Hematopoietic multipotent progenitor cell (in vitro differentiated cells): Measurements from ENCODE around the gene NUP50. TPM values are rescaled to one million over a fixed set of nuclear protein-coding genes. Genes with fewer than 3 reads are reported as not detected.

Experiments
- DNase-seq, 3 donors: peaks; one replicate each; pipeline ENCODE4 v3.0.0-alpha.2; 2011 to 2015; ENCODE audit warnings: low read depth in 2 of 3, low spot score in 2 of 3
- total RNA-seq: library from RNA; depleted of rRNA; stranded (reverse); fragments of >200 nt; gene quantifications from one replicate; pipeline ENCODE4 v1.2.3, GENCODE V29; 2012

Gene NUP50
- total RNA-seq, 1 donor = 47.7 TPM

DNA sequence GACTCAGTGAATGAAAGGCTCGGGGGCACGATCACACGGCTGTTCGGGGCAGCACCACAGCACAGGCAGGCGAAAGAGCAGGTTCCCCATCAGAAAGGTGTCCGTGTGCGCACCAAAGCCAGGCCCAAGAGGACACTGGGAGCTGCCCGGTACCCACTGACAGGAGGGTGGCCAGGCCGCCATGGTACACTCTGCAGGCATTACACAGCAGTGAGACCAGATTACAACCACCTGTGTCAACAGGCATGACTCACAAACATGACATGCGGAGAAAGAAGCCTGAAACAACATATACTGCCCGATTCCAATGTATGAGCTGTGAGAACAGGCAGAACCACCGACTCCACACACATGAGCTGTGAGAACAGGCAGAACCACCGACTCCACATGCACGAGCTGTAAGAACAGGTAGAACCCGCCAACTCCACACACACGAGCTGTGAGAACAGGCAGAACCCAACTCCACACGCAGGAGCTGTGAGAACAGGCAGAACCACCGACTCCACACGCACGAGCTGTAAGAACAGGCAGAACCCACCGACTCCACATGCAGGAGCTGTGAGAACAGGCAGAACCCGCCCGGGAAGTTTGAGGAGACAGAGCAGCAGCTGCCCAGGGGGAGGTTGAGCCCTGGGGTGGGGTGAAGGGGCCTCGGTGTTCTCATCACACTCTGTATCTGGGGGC is 44.4 kb downstream of the NUP50 start:
- no peak for DNase-seq

DNA sequence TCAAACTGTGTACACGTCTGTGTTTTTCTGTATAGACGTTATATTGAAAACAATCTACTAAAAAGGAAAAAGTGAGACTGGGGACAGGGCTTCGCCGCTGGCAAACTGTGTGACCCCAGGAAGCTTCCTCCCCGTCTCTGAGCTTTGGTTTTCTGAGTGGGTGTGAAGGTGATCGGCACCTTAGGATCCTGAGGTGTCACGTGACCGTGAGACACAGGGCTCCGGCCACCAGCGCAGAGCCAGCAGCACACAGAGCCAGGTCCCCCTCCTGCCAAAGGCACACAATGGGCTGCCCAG is 44.9 kb downstream of the NUP50 start:
- DNase-seq = no peak

DNA sequence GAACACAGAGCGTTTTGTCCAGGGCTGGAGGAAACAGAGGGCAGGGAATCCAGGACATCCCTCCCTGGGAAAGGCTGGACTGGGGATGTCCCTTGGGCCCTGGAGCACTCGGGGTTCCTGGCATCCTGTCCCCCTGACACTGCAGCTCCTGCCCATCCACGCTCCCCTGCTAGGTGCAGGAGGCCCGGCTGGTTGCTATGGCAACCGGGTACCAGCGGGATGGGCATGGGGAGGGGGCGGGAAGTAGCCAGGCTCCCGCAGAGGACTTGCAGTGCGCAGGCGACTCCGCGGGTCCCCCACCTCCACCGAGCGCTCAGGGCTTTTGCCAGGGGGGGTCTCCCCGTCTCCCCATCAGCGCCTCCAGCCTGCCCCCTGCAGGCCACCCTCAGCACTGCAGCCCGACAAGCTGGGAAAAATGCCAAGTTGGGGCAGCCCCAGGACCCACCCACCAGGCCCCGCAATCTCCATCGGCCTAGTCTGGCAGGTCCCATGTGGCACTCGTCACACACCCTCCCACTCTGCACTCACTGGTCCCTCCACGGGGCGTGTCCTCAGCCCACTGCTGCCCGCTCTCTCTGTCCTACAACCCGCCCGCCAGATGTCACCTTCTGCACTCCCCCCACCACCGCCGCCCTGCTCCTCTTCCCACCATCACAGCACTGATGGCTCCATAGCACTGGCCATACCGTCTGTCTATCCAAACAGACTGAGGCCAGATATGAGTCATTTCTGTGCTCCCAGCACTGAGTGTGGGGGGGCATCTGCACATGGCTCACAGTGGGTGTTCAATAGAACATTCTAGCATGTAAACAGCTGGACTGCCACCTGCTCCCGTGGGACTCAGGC is 45.5 kb downstream of the NUP50 start:
- peak in 1 of 3 donors; percentile 13 for DNase-seq

DNA sequence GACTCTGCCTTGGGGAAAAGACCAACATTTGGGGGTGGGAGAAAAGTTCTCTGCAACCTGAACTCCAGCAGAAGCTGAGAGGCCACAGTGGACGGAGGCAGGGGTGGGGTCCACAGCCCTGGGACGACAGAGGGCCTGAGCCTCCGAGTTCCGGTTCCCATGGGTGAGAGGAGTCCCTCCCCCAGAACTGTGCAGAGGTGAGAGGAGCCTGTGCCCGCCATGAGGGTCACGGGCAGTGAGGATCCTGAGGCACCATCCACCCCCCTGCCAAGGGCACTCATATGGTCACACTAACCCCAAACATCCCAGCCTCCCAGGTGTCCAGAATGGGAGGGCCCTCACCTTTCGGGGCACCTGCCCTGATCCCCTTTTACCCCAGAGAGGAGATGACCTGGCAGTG is 46.4 kb downstream of the NUP50 start:
- DNase-seq = no peak

DNA sequence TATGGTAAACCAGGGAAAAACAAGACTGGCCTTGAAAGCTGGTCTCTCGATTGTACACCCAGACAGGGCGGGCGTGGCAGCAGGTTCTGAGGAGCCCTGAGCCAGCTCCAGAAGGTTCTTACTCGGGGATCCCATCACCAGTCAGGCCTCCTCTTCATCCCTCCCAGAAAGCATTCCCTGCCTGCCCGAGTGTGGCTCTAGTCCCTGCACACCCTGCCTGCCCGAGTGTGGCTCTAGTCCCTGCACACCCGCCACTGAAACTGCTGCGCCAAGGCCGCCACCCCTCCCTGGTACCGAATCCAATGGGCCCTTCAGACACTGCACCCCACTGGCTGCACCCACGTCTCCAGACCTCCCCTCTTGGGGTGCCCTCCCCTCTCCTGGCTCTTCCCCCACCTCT is 46.9 kb downstream of the NUP50 start:
- no peak for DNase-seq

DNA sequence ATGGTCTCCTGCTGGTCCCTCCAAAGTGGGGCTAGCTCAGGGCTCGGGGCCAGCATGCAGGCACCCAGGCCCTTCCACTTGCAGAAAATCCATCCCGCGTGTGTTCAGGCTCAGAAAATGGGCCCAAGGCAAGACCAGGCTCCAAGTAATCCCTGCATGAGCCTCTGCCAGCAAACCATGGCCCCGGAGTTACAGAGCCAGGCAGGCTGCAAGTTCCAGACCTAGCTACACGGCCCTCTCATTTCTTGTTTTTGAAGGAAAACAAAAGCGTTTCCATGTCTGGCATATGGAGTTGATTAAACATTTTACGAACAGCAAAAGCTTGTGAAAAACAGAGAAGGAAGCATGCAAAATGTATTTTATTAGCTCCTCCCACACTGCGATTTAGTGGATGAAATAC is 47.3 kb downstream of the NUP50 start:
- DNase-seq = no peak

DNA sequence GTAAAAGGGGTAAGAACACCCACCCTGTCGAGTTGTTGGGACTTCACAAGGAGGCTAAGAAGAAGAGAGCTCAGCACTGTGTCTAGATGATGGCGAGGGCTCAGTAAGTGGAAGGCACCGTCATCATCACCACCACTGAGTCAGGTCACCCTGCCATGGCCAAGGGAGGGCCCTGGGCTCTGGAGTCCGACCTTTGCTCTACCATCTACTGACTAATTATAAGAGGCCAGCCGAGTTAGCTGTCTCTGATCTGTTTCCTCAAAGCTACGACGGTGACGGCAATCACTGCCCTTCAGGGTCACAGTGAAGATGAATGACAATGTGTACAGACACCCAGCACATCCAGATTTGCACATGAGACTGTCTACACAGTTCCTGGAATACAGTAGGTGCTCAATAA is 47.7 kb downstream of the NUP50 start:
- no peak for DNase-seq

DNA sequence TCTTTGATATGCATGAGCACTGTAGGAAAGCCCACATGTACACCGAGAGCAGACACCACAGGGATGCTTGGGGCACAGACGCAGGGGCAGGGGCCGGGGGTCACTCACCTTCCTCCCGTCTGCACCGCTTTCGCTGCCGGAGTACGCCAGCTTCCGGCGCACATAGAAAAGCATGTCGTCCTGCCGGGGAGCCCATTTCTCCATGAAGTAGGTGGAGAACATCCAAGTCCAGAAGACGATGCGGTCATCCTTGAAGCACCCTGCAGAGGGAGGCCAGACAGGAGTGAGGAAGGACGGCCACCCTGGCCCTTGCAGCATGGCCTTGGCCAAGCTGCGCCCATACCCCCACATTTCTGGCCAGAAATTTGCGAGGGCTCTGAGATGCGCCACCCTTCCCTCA is 48.1 kb downstream of the NUP50 start:
- no peak for DNase-seq

DNA sequence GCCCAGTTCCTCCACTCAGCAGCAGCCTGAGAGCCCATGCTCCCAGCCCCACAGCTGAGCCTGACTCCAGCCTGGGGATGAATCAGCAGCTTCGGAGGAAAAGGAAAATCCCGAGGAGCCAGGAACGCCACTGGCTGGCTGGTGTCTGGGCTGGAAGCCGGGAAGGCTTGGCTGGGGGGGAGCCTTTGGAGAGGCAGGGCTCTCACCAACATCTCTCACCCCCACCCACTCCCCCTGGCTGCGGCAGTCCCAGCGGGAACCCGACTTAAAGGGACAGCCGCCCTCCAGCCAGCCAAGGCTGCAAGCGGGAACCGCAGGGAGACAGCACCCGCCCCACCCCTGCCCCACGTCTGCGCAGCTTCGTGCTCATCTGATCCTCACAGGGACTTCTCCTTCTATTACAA is 48.6 kb downstream of the NUP50 start:
- DNase-seq = no peak

DNA sequence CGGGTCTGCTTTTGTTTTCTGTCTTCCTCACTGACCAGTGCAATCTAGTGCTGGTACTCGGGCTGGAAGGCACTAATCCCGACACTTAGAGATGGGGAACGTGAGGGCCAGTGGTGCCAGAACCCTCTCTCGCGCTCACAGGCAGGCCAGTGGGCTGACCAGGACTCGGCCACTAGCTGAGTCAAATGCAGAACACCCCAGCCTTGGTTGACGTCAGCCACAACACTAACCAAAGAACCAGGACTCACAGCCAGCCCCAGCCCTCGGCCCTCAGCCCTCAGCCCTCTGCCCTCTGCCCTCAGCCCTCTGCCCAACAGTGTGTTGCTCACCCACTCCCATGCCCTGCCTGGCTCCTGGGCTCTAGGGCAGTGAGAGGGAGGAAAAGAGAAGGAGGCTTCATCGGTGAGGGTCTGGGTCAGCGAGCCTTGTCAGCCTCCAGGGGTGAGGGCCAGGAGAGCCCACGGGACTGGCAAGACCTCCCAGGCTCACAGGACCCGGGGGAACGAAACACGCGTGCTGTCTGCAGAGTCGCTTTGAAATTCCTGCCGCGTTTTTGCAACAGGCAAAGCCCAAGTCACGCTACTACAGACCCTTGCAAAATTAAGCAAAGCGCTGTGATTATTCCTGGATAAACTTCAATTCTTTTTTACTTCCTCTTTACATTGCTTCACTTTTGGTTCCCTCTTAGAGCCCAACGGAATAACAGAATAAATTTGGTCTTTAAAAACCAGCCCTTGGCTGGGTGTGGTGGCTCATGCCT is 49.4 kb downstream of the NUP50 start:
- DNase-seq = peak in 1 of 3 donors; percentile 46

DNA sequence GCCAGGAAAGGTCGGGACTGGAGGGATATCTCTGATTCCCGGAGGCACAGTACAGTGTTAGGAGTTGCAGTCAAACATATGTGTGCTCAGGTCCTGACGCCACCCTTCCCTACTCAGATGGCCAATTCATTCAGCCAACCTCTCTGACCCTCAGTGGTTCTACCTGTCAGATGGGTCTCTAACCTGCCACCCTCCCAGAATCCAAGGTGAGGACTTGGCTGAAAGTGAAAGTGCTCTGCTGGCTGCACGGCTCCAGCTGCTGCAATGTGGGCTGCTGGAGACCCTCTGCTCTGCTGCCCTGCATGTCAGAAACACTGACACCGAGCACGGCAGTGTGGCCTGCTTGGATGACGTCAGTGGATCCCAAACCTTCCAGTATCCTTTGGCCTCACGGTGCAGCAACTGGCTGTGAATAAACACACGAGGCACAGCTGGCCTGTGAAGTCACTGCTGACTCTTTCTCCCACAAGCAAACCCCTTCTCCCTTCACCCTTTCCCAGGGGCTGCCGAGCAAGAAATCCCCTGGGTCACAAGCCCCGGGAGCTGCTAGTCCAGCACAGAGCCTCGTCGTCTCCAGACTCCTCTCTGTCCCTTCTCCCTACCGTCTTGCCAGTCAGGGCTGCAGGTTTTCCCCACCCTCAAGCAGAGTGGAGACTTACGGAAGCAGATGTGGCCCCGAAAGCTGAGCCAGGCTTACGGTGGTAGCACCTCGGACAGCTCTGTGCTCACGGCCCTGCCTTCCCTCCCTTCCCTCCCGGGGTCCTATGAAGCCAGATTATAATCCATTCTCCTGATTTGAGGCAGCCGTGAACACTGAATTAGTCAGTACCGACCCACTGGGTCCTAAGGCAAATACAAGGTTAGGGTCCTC is 52.6 kb downstream of the NUP50 start:
- DNase-seq = no peak

DNA sequence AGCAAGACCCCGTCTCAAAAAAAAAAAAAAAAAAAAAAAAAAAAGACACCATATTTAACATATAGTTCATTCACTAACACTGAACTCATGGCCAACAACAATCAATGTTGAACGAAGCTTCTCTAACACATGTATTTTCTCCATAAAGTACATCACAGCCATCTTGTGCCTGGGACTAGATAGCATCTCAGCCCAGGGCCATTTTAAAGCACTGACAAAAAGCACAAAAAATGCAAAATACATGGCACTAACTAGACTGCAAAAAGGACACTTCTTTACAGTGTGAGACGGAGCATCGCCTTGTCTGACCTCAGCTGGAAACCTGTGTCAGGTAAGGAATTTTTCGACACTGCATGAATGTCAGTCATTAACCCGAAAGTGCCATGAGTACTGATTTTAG is 53.6 kb downstream of the NUP50 start:
- no peak for DNase-seq

DNA sequence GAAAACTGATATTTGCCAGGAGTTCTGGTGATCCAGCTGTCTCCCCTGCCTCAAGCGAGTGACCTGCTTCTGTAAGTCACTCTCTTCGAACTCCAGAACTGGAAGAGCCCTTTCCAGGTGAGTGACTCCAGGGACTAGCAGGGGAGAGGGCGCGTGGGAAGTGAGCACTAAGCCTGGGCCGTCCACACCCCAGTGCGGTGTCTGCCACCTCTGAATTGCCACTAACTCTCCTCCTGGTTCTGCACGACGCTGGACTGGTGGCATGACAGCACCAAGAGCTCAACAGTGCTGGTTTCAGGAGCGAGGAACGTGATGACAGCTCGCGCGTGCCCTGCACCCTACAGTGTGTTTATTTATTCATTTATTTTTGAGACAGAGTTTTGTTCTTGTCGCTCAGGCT is 54.1 kb downstream of the NUP50 start:
- no peak for DNase-seq

DNA sequence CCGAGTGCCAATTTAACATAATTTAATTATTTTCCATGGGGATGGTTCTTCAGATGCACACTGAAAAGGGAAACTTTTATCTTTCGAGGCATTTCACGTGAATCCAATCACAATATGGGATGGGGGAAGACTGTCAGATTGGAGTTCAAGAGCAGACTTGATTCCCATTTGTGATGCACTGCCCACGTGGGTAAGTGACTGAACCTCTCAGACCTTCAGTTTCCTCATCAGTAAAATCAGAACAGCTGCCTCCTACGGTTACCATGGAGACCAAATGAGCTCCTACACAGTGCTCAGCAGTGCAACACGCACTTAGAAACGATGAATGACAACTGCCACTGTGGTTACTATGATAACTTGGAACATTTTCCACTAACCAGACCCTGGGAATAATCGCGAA is 55.3 kb downstream of the NUP50 start:
- DNase-seq = no peak

DNA sequence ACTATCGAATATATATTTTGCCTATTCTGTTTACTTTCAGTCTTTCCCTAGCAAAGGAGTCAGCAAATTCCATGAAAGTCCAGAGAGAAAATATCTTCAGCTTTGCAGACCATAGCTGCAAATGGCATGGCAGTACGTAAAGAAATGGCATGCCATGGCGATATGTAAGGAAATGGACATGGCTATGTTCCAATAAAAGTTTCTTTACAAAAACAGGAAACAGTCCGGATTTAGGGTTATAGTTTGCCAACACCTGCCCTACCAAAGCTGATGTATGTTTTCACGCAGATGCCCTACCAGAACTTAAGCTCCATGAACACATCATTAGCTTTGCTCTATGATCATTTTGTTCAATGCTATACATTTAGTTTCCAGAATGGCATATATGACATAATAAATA is 57.5 kb downstream of the NUP50 start:
- peak in 1 of 3 donors; percentile 23 for DNase-seq

DNA sequence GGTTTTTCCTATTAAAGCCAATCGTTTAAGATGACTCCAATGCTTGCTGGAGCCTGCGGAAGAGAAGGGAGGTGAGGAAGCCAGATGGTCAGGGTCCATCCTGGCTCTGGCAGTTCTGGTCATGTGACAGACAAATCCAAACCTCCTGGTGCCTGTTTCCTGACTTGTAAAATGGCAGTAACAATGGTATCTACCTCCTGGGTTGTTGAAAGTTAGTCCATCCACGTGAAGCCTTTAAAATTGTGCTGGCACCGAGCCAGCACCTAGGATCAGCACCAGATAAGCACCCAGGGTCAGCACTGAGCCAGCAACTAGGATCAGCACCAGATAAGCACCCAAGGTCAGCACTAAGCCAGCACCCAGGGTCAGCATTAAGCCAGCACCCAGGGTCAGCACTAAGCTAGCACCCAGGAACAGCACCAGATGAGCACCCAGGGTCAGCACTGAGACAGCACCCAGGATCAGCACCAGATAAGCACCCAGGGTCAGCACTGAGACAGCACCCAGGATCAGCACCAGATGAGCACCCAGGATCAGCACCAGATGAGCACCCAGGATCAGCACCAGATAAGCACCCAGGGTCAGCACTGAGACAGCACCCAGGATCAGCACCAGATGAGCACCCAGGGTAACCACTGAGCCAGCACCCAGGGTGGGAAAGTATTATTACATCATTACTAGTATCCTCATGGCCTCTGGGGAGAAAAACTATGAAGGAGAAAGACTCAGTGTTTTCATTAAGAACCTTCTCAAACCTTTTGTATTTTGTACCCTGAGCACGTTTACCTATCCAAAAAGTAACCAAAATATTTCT is 59.8 kb downstream of the NUP50 start:
- no peak for DNase-seq

DNA sequence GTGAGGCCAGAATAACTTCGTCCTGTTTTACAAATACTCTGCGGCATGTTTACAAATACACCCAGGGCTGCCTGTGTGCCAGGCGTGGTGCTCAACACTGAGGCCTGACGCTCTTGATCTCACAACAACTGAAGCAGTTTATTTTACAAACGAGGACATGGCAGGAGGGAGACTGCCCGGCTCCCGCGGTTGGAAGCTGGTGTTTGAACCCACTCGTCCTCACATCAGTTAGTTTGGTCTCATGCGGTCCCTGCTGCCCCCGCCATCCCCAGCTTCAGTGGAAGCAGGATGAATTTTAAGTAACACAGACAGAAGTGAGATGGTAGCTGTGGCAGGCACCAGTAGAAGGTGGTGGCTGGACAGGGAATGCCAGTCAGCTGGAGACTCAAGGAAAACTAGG is 60.6 kb downstream of the NUP50 start:
- DNase-seq = no peak

DNA sequence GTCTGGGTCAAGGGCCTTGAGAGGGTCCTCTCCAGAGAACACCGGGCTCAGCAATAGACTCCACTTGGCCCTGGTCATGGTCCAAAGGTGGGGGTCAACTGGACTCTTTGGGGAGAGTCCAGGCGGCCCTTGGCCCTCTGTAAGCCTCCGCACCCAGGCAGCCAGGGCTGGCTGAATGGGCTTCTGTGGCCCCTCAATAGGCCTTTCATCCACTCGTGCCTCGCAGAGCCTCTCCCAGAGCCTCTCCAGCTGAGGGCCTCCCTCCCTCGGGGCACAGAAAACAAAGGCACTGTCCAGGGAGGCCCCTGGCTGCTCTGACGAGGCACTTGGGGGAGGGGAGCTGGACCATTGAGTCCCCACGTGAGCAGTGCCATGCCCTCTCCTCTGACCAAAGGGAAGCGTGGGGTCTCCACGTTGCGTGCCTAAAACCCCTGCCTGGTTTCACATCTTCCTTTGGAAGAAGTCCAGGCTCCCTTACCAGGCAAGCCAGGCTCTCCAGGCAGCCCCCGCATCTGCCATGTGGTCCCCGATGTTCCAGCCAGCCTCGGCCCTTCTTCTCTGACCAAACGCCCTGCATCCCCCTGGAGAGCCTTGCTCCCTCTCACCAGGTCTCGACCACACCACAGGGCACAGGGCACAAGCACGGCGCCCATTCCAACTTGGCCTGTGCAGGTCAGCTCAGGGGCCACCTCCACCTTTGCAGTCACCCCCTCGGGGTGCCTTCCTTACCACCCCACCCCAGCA is 61.4 kb downstream of the NUP50 start:
- DNase-seq = no peak
